Measurements from ENCODE around the gene MCAT.

The MCAT gene

GRCh38 chr22:43127166-43127908 lies 15.9 kb downstream of the MCAT start:
- no peak for TF ChIP-seq FOXA1 (IDR thresholded peaks at IDR 0.05)
- TF ChIP-seq ELF4 (IDR thresholded peaks at IDR 0.05) = no peak
- no peak for TF ChIP-seq FOXK2 (IDR thresholded peaks at IDR 0.05)
- DNase-seq (ENCODE audit: extremely low spot score) = no peak
- ChIA-PET CTCF (interaction anchor here (0.6 to 1.9 kb wide), 2 partner anchors 11 to 198 kb away, joined by 5 to 7 read pairs; no protein-coding TSS in a partner anchor), POLR2A (interaction anchor here (0.9 kb wide), 1 partner anchor 60 kb away, joined by 4 read pairs; the partner anchor contains the start of gene TTLL12)

GRCh38 chr22:43126501-43127165 lies 16.6 kb downstream of the MCAT start:
- DNase-seq (ENCODE audit: extremely low spot score) = no peak
- CTCF ChIA-PET = no interaction called here

GRCh38 chr22:43118953-43119458 lies 24.2 kb downstream of the MCAT start:
- CTCF ChIA-PET = no interaction called here
- no peak for TF ChIP-seq SUZ12 (IDR thresholded peaks at IDR 0.05)
- TF ChIP-seq FOXM1 (IDR thresholded peaks at IDR 0.05; ENCODE audit: borderline replicate concordance) = no peak
- TF ChIP-seq CTBP1 (IDR thresholded peaks at IDR 0.05; ENCODE audit: borderline replicate concordance) = no peak
- POLR2A ChIA-PET = no interaction called here
- no peak for DNase-seq (ENCODE audit: extremely low spot score)

More at GRCh38 chr22:43126501-43127165, 16.6 kb downstream of the MCAT start:
- POLR2A ChIA-PET = interaction anchor here (0.9 kb wide), 1 partner anchor 61 kb away, joined by 4 read pairs; the partner anchor contains the start of gene TTLL12
- TF ChIP-seq FOXA1 (IDR thresholded peaks at IDR 0.05) (no peak), HDGF (IDR thresholded peaks at IDR 0.05; ENCODE audit: borderline replicate concordance) (no peak), FOXK2 (IDR thresholded peaks at IDR 0.05) (no peak), CTBP1 (IDR thresholded peaks at IDR 0.05; ENCODE audit: borderline replicate concordance) (no peak), NFRKB (IDR thresholded peaks at IDR 0.05) (no peak), PKNOX1 (IDR thresholded peaks at IDR 0.05) (no peak), L3MBTL2 (conservative IDR thresholded peaks at IDR 0.05) (no peak), SUZ12 (IDR thresholded peaks at IDR 0.05) (no peak), SP1 (IDR thresholded peaks at IDR 0.05) (no peak), ARNT (IDR thresholded peaks at IDR 0.05) (no peak), LEF1 (IDR thresholded peaks at IDR 0.05; ENCODE audit: borderline replicate concordance) (no peak), FOXM1 (IDR thresholded peaks at IDR 0.05; ENCODE audit: borderline replicate concordance) (no peak), ELF4 (IDR thresholded peaks at IDR 0.05) (no peak)

GRCh38 chr22:43118024-43118849 lies 25.0 kb downstream of the MCAT start:
- POLR2A ChIA-PET = no interaction called here
- TF ChIP-seq NFRKB (IDR thresholded peaks at IDR 0.05) (no peak), CTBP1 (IDR thresholded peaks at IDR 0.05; ENCODE audit: borderline replicate concordance) (no peak), ARNT (IDR thresholded peaks at IDR 0.05) (no peak), FOXM1 (IDR thresholded peaks at IDR 0.05; ENCODE audit: borderline replicate concordance) (no peak), TARDBP (IDR thresholded peaks at IDR 0.05) (no peak), PKNOX1 (IDR thresholded peaks at IDR 0.05) (no peak), L3MBTL2 (conservative IDR thresholded peaks at IDR 0.05) (no peak), ELF4 (IDR thresholded peaks at IDR 0.05) (no peak), FOXK2 (IDR thresholded peaks at IDR 0.05) (no peak), ZNF384 (IDR thresholded peaks at IDR 0.05) (no peak), HDGF (IDR thresholded peaks at IDR 0.05; ENCODE audit: borderline replicate concordance) (no peak), LEF1 (IDR thresholded peaks at IDR 0.05; ENCODE audit: borderline replicate concordance) (no peak), BHLHE40 (IDR thresholded peaks at IDR 0.05; ENCODE audit: borderline replicate concordance) (no peak), FOXA1 (IDR thresholded peaks at IDR 0.05) (no peak), SP1 (IDR thresholded peaks at IDR 0.05) (no peak), SUZ12 (IDR thresholded peaks at IDR 0.05) (no peak)
- DNase-seq (ENCODE audit: extremely low spot score) = no peak
- CTCF ChIA-PET = no interaction called here

GRCh38 chr22:43116932-43117331 lies 26.3 kb downstream of the MCAT start:
- ChIA-PET CTCF (no interaction called here), POLR2A (interaction anchor here (0.6 to 0.7 kb wide), 3 partner anchors 314 to 1290 kb away, joined by 3 to 6 read pairs (median 3); no protein-coding TSS in a partner anchor)
- no peak for DNase-seq (ENCODE audit: extremely low spot score)
- TF ChIP-seq FOXM1 (IDR thresholded peaks at IDR 0.05; ENCODE audit: borderline replicate concordance) = no peak
- TF ChIP-seq BHLHE40 (IDR thresholded peaks at IDR 0.05; ENCODE audit: borderline replicate concordance) = no peak
- no peak for TF ChIP-seq HDGF (IDR thresholded peaks at IDR 0.05; ENCODE audit: borderline replicate concordance)
- no peak for TF ChIP-seq L3MBTL2 (conservative IDR thresholded peaks at IDR 0.05)
- no peak for TF ChIP-seq PKNOX1 (IDR thresholded peaks at IDR 0.05)
- TF ChIP-seq CTBP1 (IDR thresholded peaks at IDR 0.05; ENCODE audit: borderline replicate concordance) = no peak

Data from HEK293T (cell line).